Heart right ventricle (tissue), 16 donors: ENCODE results near the gene CCDC85B. TPM values are rescaled to one million over a fixed set of nuclear protein-coding genes. Genes with fewer than 3 reads are reported as not detected.

Source experiments
- ATAC-seq, 8 donors: fragments of 200-7000 bp; cut with Tn5 transposase; one replicate each; pipeline ENCODE4 v1.9.1; 2020; ENCODE audit warnings: mild to moderate bottlenecking in 8 of 8, moderate library complexity in 8 of 8, moderate number of reproducible peaks in 1 of 8
- DNase-seq, 2 donors: peaks; one replicate each; pipeline ENCODE4 v3.0.0-alpha.2; 2020
- H3K27ac ChIP-seq, 10 donors: fragments of 200-600 bp; sonication (generic) in 2 of 10; one replicate each; pipeline versions ENCODE4 v1.5.0 to v1.8.0; 2020 to 2022; ENCODE audit warnings: mild to moderate bottlenecking in 3 of 10
- H3K27me3 ChIP-seq, 7 donors: fragments of 200-600 bp; one replicate each; pipeline ENCODE4 v1.8.0; 2021 to 2022; ENCODE audit warnings: mild to moderate bottlenecking in 2 of 7
- H3K36me3 ChIP-seq, 9 donors: fragments of 200-600 bp; sonication (generic) in 1 of 9; one replicate each; pipeline versions ENCODE4 v1.5.0 to v1.8.0; 2020 to 2022; ENCODE audit warnings: mild to moderate bottlenecking in 2 of 9
- H3K4me1 ChIP-seq, 9 donors: fragments of 200-600 bp; sonication (generic) in 1 of 9; one replicate each; pipeline versions ENCODE4 v1.5.0 to v1.8.0; 2020 to 2022; ENCODE audit warnings: mild to moderate bottlenecking in 4 of 9
- H3K4me3 ChIP-seq, 10 donors: fragments of 200-600 bp; sonication (generic) in 2 of 10; one replicate each; pipeline versions ENCODE4 v1.5.0 to v1.8.0; 2020 to 2022; ENCODE audit warnings: mild to moderate bottlenecking in 7 of 10, moderate library complexity in 2 of 10
- H3K9me3 ChIP-seq, 11 donors: fragments of 200-600 bp in 10 of 11; sonication (generic) in 2 of 11; one replicate each; pipeline versions ENCODE4 v1.5.0 to v1.8.0; 2013 to 2022; ENCODE audit warnings: mild to moderate bottlenecking in 2 of 11, control low read depth in 1 of 11, moderate library complexity in 1 of 11
- CTCF ChIP-seq, 9 donors: fragments of 200-600 bp; sonication (generic) in 2 of 9; IDR thresholded peaks; one replicate each; pipeline versions ENCODE4 v1.5.0 to v1.8.0; 2021 to 2022; ENCODE audit warnings: antibody characterized with exemption in 9 of 9, mild to moderate bottlenecking in 5 of 9, moderate library complexity in 1 of 9
- WGBS, 2 donors: extraction: QIAGEN DNeasy Blood & Tissue Kit; methylation state at CpG; one replicate each; pipeline ENCODE4 v1.1.7; 2013; ENCODE audit warnings: inconsistent platforms in 1 of 2; 5-methylcytosine and 5-hydroxymethylcytosine counted together
- intact Hi-C, 10 donors: fragments of 100-400 bp; cut with DNase I; formaldehyde crosslinking; loops; one replicate each; pipeline versions ENCODE4 v1.11.1 to v1.14.2; 2022
- polyA plus RNA-seq, 2 donors: library from polyadenylated mRNA; stranded (reverse); fragments of 200-250 nt; gene quantifications; one replicate each; pipeline ENCODE4 v1.2.3, GENCODE V29; 2013
- total RNA-seq, 10 donors: library from RNA; stranded (reverse); fragmentation: NEBNext Ultra II Directional in 3 of 10; extraction: Animal tissue kit (Norgen Biotek cat#: 25700) in 3 of 10; gene quantifications; one replicate each; pipeline versions ENCODE4 v1.2.1 to v1.2.4, GENCODE V29; 2021 to 2023
- donor health status: Arrhythmogenic right ventricular cardiomyopathy.
- donor health status: ischemic (EF 13 %, LVEDD 7.1; RV severe dilation, severe dysfunction).
- donor health status: healthy with polysubstance abuse.
- donor health status: DM: no; HTN: yes; CAD: no.
- donor health status: DM: no; HTN: no; CAD: no.
- donor health status: ischemic (EF 25% LVEDD 6.9; RV normal size, moderate dysfunction).
- donor health status: ischemic (EF 25% LVEDD 5.7; RV mildly dilated, moderate dysfunction).
- donor health status: healthy.
- donor health status: DM: yes; HTN: yes; CAD: no.
- donor health status: Ischemic cardiomyopathy.
- donor health status: ischemic (EF 35%, LVEDD 5.7; RV mildly dilated, moderate dysfunction).
- donor health status: nonischemic (EF 11% LVEDD 7.7; RV severe dilation, severe dysfunction).
- donor health status: DM: yes; HTN: yes; CAD: no.
- donor health status: PGD.
- donor health status: ischemic (EF 29% LVEDD 5.4; RV normal size, mild dysfunction).
- donor health status: nonischemic (EF 23%, LVEDD 6.1; RV moderate dilation, normal function).

Gene CCDC85B
- total and polyA plus RNA-seq, 12 donors: 22.1 to 69.4 (median 35.4) TPM

- Histone ChIP-seq H3K27me3 (no peaks in the 10 kb centered on the region), H3K36me3 (peaks cover 9 to 53% (median 37%) of the 10 kb centered on the region in 9 donors), H3K4me1 (peaks cover 12 to 65% (median 51%) of the 10 kb centered on the region in 9 donors), H3K4me3 (peak within 1 kb of the TSS; percentile 74 to 100 (median 99)), H3K9me3 (no peaks in the 10 kb centered on the region), H3K27ac (peak within 1 kb of the TSS; percentile 90 to 100 (median 98))
- intact Hi-C loops: loop anchor here in 3 of 10 donors (1.0 to 2.0 kb wide), 2 partner anchors 31 kb away; partner anchors contain the start of gene FIBP (in 2 of the 3)
- 0% methylated on average over 82 to 92 of the region's 92 CpGs for WGBS, 2 donors
- peak in 1 of 9 donors; percentile 5 for TF ChIP-seq CTCF (IDR thresholded peaks at IDR 0.05)
- peak; percentile 75 to 83 (median 80) for ATAC-seq
- DNase-seq: peak; percentile 99
Observed at GRCh38 chr11:65857853-65858680, 32.4 kb upstream of the CCDC85B start, which contains the start of gene CFL1. Gene CFL1, minus strand, starts transcription at chr11:65858180. Its CDS starts 81 bp downstream, at chr11:65858099.

- WGBS, 2 donors: 0% methylated on average over 10 of the region's 10 CpGs
- H3K4me1 ChIP-seq: peaks cover 12 to 66% (median 51%) of the 10 kb centered on the region in 9 donors
- intact Hi-C loops: loop anchor here in 4 of 10 donors (1.0 to 2.0 kb wide), 3 partner anchors 30 to 31 kb away; partner anchors contain the start of gene FIBP (in 3 of the 4)
Observed at GRCh38 chr11:65858681-65859087, 31.8 kb upstream of the CCDC85B start.

GRCh38 chr11:65859095-65859811, 31.2 kb upstream of the CCDC85B start:
- intact Hi-C loops: loop anchor here in 3 of 10 donors (1.0 to 2.0 kb wide), 2 partner anchors 29 to 30 kb away; partner anchors contain the start of gene FIBP (in 3 of the 3)
- Histone ChIP-seq H3K9me3 (no peaks in the 10 kb centered on the region), H3K27me3 (no peaks in the 10 kb centered on the region), H3K4me3 (peak overlapping the region; percentile 37 to 100 (median 99)), H3K4me1 (peaks cover 12 to 62% (median 51%) of the 10 kb centered on the region in 9 donors), H3K27ac (peak overlapping the region; percentile 90 to 100 (median 98)), H3K36me3 (peaks cover 6 to 53% (median 35%) of the 10 kb centered on the region in 9 donors)
- peak in 4 of 9 donors; percentile 17 to 36 (median 22) for TF ChIP-seq CTCF (IDR thresholded peaks at IDR 0.05)
- ATAC-seq (peak; percentile 73 to 89 (median 84)), DNase-seq (peak; percentile 99)
- 0 to 1% methylated on average over 45 to 46 of the region's 46 CpGs for WGBS, 2 donors

More at GRCh38 chr11:65858681-65859087, 31.8 kb upstream of the CCDC85B start:
- H3K9me3 ChIP-seq: no peaks in the 10 kb centered on the region
- ATAC-seq (no peak), DNase-seq (no peak)
- peak overlapping the region; percentile 37 to 100 (median 99) for H3K4me3 ChIP-seq
- TF ChIP-seq CTCF (IDR thresholded peaks at IDR 0.05): no peak
- H3K27me3 ChIP-seq: no peaks in the 10 kb centered on the region
- H3K36me3 ChIP-seq: peaks cover 6 to 53% (median 35%) of the 10 kb centered on the region in 9 donors
- peak overlapping the region; percentile 90 to 100 (median 98) for H3K27ac ChIP-seq
